ENCODE results near the gene MGA.

GRCh38 chr15:41629883-41630282 lies 30.3 kb upstream of the MGA start:
- TF ChIP-seq CTCF (IDR thresholded peaks at IDR 0.05), result no peak
- no peak for TF ChIP-seq EP300 (IDR thresholded peaks at IDR 0.05)

Data from tibial nerve (tissue), 4 donors.